Mononuclear cell (primary cell): ENCODE data around the gene ELK3. TPM values are rescaled to one million over a fixed set of nuclear protein-coding genes. Genes with fewer than 3 reads are reported as not detected.
"Not testable (repeated sequence)": the region's sequence is repeated elsewhere in the genome, so short reads cannot be mapped to it uniquely, and the experiment has no call there.

Source experiments
- H3K27me3 ChIP-seq: 2 replicates; pipeline ENCODE4 v1.6.0; 2011; ENCODE audit warnings: low read length, control low read depth; ENCODE audit not compliant: insufficient read depth
- H3K4me1 ChIP-seq: 2 replicates; pipeline ENCODE4 v1.5.1; 2011; ENCODE audit warnings: mild to moderate bottlenecking, low read length, control low read depth; ENCODE audit not compliant: insufficient read depth
- H3K4me3 ChIP-seq: 2 replicates; pipeline ENCODE4 v1.5.1; 2011; ENCODE audit warnings: mild to moderate bottlenecking, low read length, moderate library complexity
- H3K9me3 ChIP-seq: 2 replicates; pipeline ENCODE4 v1.5.1; 2011; ENCODE audit warnings: low read depth, mild to moderate bottlenecking, control low read depth, low read length
- total RNA-seq: library from RNA; depleted of rRNA; stranded (reverse); fragments of >200 nt; gene quantifications from one replicate; pipeline ENCODE4 v1.2.3, GENCODE V29; 2012

The ELK3 gene
- total RNA-seq, 1 donor, result 23.7 TPM

DNA sequence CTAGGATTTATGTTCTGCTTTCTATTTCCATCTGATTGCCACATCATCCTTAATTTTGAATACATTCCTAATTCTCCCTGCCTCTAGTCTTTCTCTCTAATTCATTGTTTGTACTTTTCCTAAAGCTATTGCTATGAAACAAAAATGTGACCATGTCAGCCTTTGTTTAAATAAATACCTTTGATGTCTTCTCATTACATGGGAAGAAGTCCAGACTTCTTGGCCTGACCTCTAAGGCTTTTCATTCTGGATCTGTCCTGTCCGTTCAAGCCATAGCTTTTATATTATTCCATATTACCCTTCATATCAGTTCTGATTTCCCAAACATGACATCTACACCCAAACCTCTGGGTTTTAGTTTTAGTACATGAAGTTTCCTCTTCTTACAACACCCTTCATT lies 114.7 kb downstream of the ELK3 start:
- Histone ChIP-seq H3K27me3 (no peaks in the 10 kb centered on the region), H3K4me1 (no peaks in the 10 kb centered on the region), H3K4me3 (no peak overlapping the region), H3K9me3 (no peaks in the 10 kb centered on the region)

DNA sequence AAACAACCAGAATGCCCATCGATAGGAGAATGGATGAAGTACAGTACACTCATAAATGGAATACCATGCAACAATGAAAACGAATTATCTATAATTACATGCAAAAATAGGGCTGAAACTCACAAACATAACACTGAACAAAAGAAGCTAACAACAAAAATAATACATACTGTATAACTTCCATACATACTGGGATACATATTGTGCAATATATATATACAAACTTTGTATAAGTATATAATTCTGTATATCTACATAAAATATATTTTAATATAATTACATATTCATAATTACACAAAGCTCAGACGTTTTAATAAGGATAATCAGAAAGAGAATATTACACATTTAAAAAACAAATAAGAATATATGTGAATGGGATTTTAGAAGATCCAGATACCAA lies 115.9 kb downstream of the ELK3 start:
- Histone ChIP-seq H3K27me3 (no peaks in the 10 kb centered on the region), H3K9me3 (no peaks in the 10 kb centered on the region), H3K4me3 (no peak overlapping the region), H3K4me1 (peaks cover 6% of the 10 kb centered on the region)

DNA sequence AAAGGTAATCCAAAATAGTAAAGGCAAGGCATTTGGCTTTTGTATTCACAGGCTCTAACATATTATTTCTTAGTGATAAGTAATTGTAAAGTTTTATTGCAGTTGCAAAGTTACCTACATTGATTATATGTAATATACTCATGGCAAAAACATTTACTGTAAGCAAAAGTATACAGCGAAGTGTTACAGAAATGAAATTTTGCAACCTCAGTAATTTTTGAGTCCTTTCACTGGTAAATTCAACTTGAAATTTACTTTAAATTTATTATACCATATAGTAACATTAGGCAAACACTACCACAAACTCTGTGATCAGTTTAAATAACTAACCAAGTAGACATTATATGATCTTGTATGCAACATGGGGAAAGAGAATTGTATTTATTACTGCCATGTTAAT lies 117.0 kb downstream of the ELK3 start:
- Histone ChIP-seq H3K4me1 (peaks cover 6% of the 10 kb centered on the region), H3K9me3 (no peaks in the 10 kb centered on the region), H3K4me3 (no peak overlapping the region), H3K27me3 (no peaks in the 10 kb centered on the region)

DNA sequence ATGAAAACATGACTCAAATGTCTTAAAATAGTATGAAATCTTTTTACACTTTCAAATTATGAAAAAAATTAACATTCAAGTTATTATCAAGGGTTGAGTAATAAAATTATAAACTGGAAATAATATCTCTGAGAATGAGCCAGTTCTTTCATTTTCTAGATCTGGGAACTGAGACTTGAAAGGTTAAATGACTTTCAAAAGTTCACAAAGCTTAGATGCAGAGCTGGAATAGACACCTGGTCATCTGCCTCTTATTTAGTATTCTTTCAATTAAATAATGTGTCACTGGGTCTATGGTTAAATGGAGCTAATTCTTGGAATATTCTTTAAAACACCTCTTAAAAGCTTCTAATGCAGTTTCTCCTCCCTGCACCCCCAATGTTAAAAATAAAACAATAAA lies 119.4 kb downstream of the ELK3 start:
- Histone ChIP-seq H3K9me3 (no peaks in the 10 kb centered on the region), H3K4me1 (peaks cover 6% of the 10 kb centered on the region), H3K4me3 (no peak overlapping the region), H3K27me3 (no peaks in the 10 kb centered on the region)

DNA sequence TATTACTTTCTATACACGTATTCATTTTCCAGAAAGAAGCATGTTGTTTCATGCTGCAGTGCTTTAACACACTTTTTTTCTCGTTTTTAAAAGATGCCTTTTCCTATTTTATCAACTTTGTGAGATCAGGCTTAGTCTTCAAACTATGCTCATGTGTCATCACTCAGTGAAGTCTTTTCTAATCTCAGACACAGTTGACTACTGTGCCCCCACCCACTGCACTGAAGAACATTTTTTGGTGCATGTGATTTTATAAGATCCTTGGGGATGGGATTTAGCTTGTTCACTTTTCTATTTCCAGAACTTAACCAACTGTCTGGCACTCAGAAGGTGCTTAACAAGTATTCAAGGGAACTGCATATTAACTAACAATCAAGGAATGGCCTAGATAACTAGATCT lies 120.5 kb downstream of the ELK3 start:
- H3K4me3 ChIP-seq, result no peak overlapping the region
- peaks cover 6% of the 10 kb centered on the region for H3K4me1 ChIP-seq
- H3K27me3 ChIP-seq, result no peaks in the 10 kb centered on the region
- no peaks in the 10 kb centered on the region for H3K9me3 ChIP-seq

DNA sequence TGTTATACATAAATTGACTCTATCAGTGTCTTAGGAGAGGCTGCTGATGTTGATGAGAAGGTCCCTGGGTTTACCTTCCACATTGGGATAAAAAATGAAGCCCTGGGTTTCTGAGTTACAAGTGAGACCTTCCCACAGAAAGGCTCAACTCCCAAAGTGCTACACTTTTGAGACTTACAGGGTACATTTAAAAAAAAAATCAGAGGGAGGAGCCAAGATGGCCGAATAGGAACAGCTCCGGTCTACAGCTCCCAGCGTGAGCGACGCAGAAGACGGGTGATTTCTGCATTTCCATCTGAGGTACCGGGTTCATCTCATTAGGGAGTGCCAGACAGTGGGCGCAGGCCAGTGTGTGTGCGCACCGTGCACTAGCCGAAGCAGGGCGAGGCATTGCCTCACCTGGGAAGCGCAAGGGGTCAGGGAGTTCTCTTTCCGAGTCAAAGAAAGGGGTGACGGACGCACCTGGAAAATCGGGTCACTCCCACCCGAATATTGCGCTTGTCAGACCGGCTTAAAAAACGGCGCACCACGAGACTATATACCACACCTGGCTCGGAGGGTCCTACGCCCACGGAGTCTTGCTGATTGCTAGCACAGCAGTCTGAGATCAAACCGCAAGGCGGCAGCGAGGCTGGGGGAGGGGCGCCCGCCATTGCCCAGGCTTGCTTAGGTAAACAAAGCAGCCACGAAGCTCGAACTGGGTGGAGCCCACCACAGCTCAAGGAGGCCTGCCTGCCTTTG lies 121.7 kb downstream of the ELK3 start:
- H3K27me3 ChIP-seq, H3K9me3 ChIP-seq, H3K4me1 ChIP-seq: not testable (repeated sequence)
- H3K4me3 ChIP-seq, result peak overlapping the region; percentile 30

DNA sequence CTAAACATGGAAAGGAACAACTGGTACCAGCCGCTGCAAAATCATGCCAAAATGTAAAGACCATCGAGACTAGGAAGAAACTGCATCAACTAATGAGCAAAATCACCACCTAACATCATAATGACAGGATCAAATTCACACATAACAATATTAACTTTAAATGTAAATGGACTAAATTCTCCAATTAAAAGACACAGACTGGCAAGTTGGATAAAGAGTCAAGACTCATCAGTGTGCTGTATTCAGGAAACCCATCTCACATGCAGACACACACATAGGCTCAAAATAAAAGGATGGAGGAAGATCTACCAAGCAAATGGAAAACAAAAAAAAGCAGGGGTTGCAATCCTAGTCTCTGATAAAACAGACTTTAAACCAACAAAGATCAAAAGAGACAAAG lies 123.6 kb downstream of the ELK3 start:
- not testable (repeated sequence) for H3K4me1 ChIP-seq, H3K9me3 ChIP-seq, H3K4me3 ChIP-seq, H3K27me3 ChIP-seq

Other genes with a start within 250 kb of the ELK3 start
- 2.1 TPM for gene HAL, start 198.0 kb upstream of the ELK3 start, total RNA-seq
- gene LTA4H, start 158.8 kb upstream of the ELK3 start, total RNA-seq, result 160 TPM
- gene CDK17, start 206.1 kb downstream of the ELK3 start, total RNA-seq, result 221 TPM